Skeletal muscle tissue (tissue), 4 donors: ENCODE results near the gene MIAT. TPM values are rescaled to one million over a fixed set of nuclear protein-coding genes. Genes with fewer than 3 reads are reported as not detected.

Experiments used
- H3K27ac ChIP-seq: one replicate; pipeline ENCODE4 v1.7.0; 2013; ENCODE audit warnings: mild to moderate bottlenecking, low read depth, low read length, inconsistent platforms
- H3K27me3 ChIP-seq, 3 donors: one replicate each; pipeline ENCODE4 v1.7.0; 2013; ENCODE audit warnings: low read length in 3 of 3; ENCODE audit not compliant: control insufficient read depth in 3 of 3, insufficient read depth in 3 of 3
- H3K36me3 ChIP-seq, 3 donors: one replicate each; pipeline ENCODE4 v1.7.0; 2013; ENCODE audit warnings: low read length in 3 of 3; ENCODE audit not compliant: control insufficient read depth in 3 of 3, insufficient read depth in 3 of 3
- H3K4me1 ChIP-seq, 3 donors: one replicate each; pipeline ENCODE4 v1.7.0; 2013; ENCODE audit warnings: low read length in 3 of 3, mild to moderate bottlenecking in 3 of 3; ENCODE audit not compliant: control insufficient read depth in 3 of 3, insufficient read depth in 3 of 3
- H3K4me3 ChIP-seq, 3 donors: one replicate each; pipeline ENCODE4 v1.7.0; 2013; ENCODE audit warnings: low read length in 3 of 3
- H3K9ac ChIP-seq, 3 donors: one replicate each; pipeline ENCODE4 v1.7.0; 2013; ENCODE audit warnings: low read length in 3 of 3, mild to moderate bottlenecking in 3 of 3, moderate library complexity in 2 of 3, low read depth in 1 of 3
- H3K9me3 ChIP-seq, 3 donors: one replicate each; pipeline ENCODE4 v1.7.0; 2013; ENCODE audit warnings: low read length in 3 of 3; ENCODE audit not compliant: control insufficient read depth in 3 of 3
- total RNA-seq: library from RNA; depleted of rRNA; stranded (reverse); fragments of >200 nt; gene quantifications from one replicate; pipeline ENCODE4 v1.2.3, GENCODE V29; 2014
- donor health status: Osteomylitis.

The MIAT gene
- total RNA-seq, 1 donor from 2014 or later = 0.52 TPM

DNA sequence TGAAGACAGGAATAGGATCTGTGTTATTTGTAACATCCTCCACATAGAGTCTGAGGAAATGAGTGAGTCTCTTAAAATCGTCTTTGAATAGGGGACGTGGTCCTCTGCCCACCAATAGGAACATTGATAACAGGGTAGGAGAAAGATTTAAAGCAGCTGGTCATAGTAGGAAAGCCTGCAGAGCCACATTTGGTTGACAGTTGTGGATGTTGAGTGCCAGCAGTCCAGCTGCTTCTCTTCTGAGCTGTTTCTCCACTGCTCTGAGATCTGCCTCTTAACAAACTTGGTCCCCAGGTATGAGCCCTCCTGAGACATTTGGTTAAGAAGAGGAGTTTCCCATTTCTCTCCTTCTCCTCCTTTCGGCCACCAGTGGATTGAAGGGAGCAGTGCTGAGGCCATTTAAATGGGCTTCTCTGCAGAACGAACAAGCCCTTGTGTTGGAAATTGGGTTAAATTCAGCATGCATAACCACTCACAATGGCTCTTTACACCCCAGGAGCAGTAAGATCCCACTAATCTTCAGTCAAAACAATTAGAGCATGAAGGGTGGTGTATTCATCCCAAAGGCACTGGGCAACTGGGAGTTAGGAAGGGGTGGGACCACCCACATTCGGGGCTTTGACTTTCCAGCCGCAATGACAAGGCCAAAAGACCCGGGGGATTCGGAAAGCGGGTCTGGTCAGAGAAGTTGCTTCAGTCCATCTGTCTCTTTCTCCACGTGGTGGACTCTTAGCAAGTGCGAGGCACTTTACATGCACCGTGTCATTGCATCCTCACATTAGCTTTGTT is 32.3 kb downstream of the MIAT start:
- Histone ChIP-seq H3K36me3 (peaks cover 0 to 2% (median 2%) of the 10 kb centered on the region in 3 donors), H3K9me3 (no peaks in the 10 kb centered on the region), H3K4me1 (no peaks in the 10 kb centered on the region), H3K27ac (no peak overlapping the region), H3K9ac (no peak overlapping the region), H3K27me3 (no peaks in the 10 kb centered on the region), H3K4me3 (no peak overlapping the region)

DNA sequence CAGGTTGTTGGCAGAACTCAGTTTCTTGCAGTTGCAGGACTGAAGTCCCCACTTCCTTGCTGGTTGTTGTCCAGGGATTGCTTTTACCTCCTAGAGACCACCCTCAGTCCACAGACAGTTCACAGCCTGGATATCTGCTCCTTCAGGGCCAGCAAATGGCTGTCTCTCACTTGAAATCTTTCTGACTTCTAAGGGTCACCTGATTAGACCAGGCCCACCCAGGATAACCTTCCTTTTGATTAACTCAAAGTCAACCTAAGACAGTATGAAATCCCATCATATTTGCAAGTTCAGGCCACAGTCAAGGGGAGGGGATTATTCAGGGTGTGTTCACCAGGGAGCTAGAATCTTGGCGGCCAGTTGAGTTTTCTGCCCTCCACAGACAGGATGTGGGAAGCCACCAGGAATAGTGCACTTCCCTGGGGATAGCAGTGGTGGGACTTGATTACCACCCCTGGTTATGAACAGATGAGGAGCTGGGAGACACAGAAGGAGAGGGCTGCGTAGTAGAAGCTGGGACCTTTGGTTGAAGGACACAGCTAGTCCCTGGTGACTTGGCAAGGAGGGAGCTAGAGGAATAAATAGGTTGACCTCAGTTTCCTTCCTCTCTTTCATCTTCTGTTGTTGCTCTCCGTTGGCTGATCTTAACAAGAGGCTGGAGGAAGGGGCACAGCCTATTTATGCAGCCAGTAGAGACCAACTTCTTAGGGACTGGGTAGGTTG is 33.4 kb downstream of the MIAT start:
- H3K4me1 ChIP-seq = no peaks in the 10 kb centered on the region
- no peak overlapping the region for H3K4me3 ChIP-seq
- no peak overlapping the region for H3K27ac ChIP-seq
- peaks cover 0 to 8% (median 3%) of the 10 kb centered on the region in 3 donors for H3K36me3 ChIP-seq
- no peak overlapping the region for H3K9ac ChIP-seq
- H3K9me3 ChIP-seq = no peaks in the 10 kb centered on the region
- H3K27me3 ChIP-seq = no peaks in the 10 kb centered on the region

DNA sequence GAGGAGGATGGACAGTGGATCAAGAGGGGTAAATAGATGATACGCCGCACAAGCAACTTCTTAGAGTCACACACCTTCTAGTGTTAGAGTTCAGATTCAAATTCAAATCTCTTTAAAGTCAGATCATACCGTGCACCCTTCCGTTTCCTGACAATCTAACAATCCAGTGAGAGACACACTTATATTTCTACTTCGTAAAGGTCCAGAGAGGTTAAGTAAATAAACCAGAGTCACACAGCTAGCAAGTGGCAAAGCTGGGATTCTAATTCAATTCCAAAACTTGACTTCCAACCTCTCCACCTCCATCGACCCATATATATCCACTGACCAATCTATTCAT is 34.0 kb downstream of the MIAT start:
- no peak overlapping the region for H3K27ac ChIP-seq
- H3K9ac ChIP-seq = no peak overlapping the region
- H3K4me3 ChIP-seq = no peak overlapping the region
- H3K27me3 ChIP-seq = no peaks in the 10 kb centered on the region
- H3K4me1 ChIP-seq = no peaks in the 10 kb centered on the region
- no peaks in the 10 kb centered on the region for H3K9me3 ChIP-seq
- peaks cover 0 to 8% (median 3%) of the 10 kb centered on the region in 3 donors for H3K36me3 ChIP-seq

DNA sequence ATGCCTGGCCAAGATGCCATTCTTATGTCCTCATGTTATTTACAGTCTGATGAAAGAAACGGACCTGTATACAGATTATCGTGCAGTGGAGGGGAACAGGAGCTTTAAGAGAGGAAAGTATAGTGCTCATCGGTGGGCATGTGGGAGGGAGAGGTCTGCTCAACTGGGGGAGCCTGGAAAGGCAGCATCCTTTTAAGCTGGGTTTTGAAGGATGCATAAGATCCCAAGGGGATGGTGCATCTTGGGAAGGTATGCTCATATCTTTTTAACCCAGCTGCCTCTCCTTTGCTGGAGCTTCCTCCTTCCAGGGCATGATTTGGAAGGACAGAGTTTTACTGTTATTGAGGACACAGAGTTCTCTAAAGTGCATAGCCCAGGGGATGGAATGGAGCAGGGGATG is 34.8 kb downstream of the MIAT start:
- no peaks in the 10 kb centered on the region for H3K9me3 ChIP-seq
- no peak overlapping the region for H3K9ac ChIP-seq
- no peaks in the 10 kb centered on the region for H3K4me1 ChIP-seq
- no peak overlapping the region for H3K4me3 ChIP-seq
- H3K36me3 ChIP-seq = peaks cover 0 to 8% (median 3%) of the 10 kb centered on the region in 3 donors
- H3K27ac ChIP-seq = no peak overlapping the region
- no peaks in the 10 kb centered on the region for H3K27me3 ChIP-seq

DNA sequence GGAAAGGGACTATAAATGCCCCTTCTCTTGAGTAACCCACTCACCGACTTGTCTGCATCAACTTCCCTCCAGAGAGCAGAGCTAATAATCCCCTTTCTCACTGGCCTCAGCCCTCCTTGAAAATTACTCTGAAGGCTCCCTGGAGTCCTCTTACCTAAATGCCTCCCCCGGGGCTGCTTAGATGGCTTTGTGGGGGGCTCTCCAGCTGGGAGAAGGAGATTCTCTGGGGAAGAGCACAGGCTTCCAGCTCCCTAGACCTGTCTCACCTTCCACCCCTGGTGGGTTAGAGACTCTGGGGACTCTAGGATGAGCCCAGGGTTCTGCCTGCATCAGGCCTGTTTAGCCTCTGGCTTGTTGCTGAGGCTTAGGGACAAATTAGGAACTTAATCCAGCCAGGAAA is 39.8 kb downstream of the MIAT start:
- no peak overlapping the region for H3K4me3 ChIP-seq
- no peak overlapping the region for H3K9ac ChIP-seq
- no peak overlapping the region for H3K27ac ChIP-seq
- H3K9me3 ChIP-seq = no peaks in the 10 kb centered on the region
- no peaks in the 10 kb centered on the region for H3K4me1 ChIP-seq
- peaks cover 4 to 19% (median 8%) of the 10 kb centered on the region in 3 donors for H3K36me3 ChIP-seq
- H3K27me3 ChIP-seq = no peaks in the 10 kb centered on the region

DNA sequence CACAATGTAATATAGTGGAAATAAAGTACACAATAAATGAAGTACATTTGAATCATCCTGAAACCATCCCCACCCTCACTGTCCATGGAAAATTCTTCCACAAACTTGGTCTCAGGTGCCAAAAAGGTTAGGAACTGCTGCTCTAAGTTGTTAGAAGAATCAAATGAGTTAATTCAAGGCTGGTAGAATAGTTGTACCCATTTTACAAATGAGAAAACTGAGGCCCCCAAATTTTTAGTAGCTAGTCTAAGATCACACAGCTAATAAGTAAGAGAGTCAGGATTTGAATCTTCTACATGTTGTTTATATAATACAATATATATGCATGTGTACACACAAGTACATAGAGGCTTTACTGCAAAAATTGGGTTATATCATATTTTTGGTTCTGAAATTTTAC is 43.1 kb downstream of the MIAT start:
- H3K27ac ChIP-seq = no peak overlapping the region

DNA sequence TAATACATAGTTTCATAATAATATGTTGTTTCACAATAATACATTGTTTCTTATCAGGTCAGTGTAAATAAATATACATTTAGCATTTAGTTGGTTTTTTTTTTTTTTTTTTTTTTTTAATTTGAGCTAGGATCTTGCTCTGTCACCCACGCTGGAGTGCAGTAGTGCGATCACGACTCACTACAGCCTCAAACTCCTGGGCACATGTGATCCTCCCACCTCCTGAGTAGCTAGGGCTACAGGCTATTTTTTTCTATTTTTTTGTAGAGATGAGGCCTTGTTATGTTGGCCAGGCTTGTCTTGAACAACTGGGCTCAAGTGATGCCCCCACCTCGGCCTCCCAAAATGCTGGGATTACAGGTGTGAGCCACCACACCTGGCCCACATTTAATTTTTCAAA is 43.5 kb downstream of the MIAT start:
- peaks cover 0 to 16% (median 4%) of the 10 kb centered on the region in 3 donors for H3K36me3 ChIP-seq
- no peaks in the 10 kb centered on the region for H3K9me3 ChIP-seq
- H3K4me3 ChIP-seq = no peak overlapping the region
- H3K4me1 ChIP-seq = peaks cover 0 to 4% (median 0%) of the 10 kb centered on the region in 3 donors
- H3K27ac ChIP-seq = no peak overlapping the region
- no peak overlapping the region for H3K9ac ChIP-seq
- H3K27me3 ChIP-seq = no peaks in the 10 kb centered on the region

More for the DNA sequence above, 43.1 kb downstream of the MIAT start:
- Histone ChIP-seq H3K27me3 (no peaks in the 10 kb centered on the region), H3K9me3 (no peaks in the 10 kb centered on the region), H3K4me1 (peaks cover 0 to 4% (median 0%) of the 10 kb centered on the region in 3 donors), H3K36me3 (peaks cover 1 to 16% (median 4%) of the 10 kb centered on the region in 3 donors), H3K4me3 (no peak overlapping the region), H3K9ac (no peak overlapping the region)

DNA sequence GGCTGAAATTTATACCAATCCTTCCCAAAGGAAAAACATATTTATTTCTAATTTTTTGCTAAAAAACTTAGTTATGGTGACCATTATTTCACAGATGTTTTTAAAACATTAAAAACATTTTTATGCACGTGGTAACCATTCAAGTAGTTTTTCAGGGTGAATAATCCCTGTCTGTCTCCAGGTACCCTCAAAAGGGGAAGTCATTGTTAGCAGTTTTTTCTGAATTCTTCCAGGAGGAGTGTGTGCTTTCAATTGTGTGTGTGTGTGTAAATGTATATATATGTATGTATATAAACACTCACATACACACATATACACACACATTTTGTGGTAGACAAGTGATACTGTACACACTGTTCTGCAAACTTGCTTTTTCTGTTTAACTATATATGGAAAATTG is 43.9 kb downstream of the MIAT start:
- Histone ChIP-seq H3K9me3 (no peaks in the 10 kb centered on the region), H3K4me1 (peaks cover 0 to 4% (median 0%) of the 10 kb centered on the region in 3 donors), H3K27me3 (no peaks in the 10 kb centered on the region), H3K4me3 (no peak overlapping the region), H3K9ac (no peak overlapping the region), H3K36me3 (peaks cover 0 to 16% (median 4%) of the 10 kb centered on the region in 3 donors), H3K27ac (no peak overlapping the region)

DNA sequence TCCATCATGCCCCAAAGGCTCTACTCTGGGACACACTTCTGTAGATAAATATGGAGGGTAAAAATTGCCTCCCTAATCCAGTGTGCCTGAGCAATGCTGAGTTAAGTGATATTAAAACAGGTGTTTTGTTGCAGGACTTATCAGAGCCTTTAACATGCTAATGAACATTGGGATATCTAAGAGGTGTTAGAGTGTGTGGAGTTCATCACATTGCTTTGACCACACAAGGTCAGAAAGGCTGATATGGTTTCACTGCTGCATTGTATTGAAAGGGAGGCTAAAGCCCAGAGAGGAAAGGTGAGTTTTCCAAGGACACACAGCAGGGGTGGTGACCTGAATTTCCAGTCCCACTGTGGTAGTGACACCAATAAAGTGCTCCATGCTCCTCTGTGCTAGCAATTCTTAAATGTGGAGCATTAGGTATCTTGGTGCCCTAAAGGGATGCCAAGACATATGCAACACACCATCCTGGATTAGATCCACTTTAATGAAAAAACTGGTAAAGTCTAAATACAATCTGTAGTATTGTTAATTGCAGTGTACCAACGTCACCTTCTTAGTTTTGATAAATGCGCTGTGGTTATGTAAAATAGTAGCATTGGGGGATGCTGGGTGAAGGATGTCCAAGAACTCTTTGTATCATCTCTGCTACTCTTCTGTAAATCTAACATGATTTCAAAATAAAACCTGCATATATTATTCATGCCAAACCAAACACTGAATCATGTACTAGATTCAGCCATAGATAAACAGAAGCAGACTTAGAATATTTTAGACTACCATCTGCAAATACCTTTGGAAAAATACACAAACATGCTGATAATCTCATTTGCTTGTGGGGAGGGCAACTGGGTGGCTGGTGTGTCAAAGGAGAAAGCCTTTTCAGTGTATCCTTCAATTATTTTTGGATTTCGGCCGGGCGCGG is 45.8 kb downstream of the MIAT start:
- H3K4me1 ChIP-seq = peaks cover 0 to 5% (median 4%) of the 10 kb centered on the region in 3 donors
- H3K9ac ChIP-seq = no peak overlapping the region
- no peak overlapping the region for H3K27ac ChIP-seq
- H3K27me3 ChIP-seq = no peaks in the 10 kb centered on the region
- H3K4me3 ChIP-seq = no peak overlapping the region
- H3K9me3 ChIP-seq = no peaks in the 10 kb centered on the region
- peaks cover 0 to 20% (median 4%) of the 10 kb centered on the region in 3 donors for H3K36me3 ChIP-seq
